ENCODE data around the gene SP110.

Gene SP110

DNA sequence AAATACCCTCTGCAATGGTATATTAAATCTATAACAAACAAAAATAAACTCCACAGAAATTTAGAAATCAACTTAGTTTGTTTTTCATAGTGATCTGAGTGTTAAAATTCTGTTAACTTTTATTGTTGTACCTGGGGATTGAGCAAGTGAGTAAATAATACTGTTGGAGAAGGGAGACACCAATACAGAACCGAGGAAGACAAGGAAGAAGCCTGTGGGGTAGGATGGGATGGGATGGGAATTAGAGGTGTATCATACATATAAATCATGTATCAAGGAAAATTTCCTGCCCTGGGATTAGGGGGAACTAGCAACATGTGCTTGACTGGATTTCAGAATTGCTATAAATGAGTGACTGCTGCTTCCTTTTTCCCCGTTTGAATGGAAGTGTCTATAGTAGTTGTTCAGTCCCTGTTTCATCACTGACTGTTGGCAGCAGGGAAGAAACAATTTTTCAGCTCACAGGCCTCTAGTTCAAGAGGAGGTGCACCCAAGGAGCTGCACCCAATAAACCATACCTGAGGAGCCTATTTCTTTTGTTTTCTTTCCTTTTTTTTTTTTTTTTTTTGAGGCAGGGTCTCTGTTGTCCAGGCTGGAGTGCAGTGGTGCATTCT lies 53.1 kb downstream of the SP110 start:
- DNase-seq, result no peak

DNA sequence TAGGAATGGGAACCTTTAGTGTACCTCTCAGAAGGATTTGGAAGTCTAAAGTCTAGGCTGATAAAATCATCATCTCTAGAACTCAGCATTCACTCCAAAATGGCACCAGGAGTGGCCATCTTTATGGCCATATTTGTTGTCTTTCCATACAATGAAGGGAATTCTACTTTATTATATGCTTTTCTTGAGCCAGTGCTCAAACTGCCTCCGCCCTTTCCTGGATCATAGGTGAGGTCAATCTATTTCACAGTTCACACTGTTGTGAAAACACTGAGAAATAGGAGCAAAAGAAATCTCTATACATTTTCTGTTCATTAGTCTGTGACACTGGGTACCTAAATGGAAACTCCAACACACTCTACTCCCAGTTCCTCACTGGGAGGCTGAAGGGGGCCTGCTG lies 55.6 kb downstream of the SP110 start:
- no peak for DNase-seq

DNA sequence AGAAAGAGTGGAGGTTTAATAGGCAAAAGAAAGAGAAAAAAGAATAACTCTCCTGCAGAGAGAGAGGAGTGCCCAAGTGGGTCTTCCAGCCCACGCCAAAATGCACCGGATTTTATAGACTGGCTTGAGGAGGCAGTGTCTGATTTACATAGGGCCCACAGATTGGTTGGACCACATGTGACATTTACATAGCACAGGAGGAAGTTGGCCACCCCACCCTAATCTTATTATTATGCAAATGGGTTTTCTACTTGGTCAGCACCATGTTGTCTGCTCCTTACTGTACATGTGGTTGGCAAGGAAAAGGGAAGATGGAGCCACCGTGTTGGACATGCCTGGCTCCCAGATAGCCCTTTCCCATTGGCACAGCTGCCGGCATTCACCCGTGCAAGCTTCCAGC lies 56.8 kb downstream of the SP110 start:
- DNase-seq, result no peak

DNA sequence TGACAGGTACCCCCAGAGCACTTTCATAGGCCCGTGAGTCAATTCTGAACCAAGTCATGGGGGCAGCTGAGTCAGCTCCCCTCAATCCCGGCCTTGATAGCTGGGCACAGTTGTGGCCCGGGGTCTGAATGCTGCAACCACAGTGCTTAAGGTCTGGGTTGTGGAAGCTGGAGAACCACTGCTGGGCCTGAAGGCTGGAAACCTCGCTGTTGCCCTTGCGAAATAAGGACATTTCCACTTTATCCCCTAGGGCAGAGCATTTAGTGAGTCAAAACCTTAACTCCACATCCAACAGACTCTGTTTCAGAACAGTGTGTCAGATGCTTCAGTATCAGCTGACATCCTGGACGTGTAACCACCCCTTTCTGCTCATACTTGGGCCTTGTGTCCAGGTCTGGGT lies 58.6 kb downstream of the SP110 start:
- DNase-seq, result no peak

DNA sequence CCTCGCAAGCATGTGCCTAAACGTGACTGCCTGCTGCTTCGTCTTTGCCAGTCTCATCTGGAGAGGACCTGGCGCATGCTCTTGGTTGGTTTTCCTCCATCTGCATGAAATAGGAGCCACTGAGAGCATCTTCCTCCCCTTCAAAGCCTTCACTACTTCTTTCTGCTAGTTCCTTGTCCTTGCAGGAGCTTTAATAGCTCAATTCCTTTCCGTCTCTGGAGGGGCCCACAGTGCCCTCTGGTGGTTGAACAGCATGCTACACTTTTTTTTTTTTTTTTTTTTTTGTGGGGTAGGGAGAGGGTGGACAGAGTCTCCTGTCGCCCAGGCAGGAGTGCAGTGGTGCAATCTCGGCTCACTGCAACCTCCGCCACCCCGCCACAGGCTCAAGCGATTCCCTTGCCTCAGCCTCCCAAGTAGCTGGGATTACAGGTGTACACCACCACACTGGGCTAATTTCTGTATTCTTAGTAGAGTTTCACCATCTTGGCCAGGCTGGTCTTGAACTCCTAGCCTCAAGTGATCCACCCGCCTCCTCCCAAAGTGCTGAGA lies 59.6 kb downstream of the SP110 start:
- no peak for DNase-seq

DNA sequence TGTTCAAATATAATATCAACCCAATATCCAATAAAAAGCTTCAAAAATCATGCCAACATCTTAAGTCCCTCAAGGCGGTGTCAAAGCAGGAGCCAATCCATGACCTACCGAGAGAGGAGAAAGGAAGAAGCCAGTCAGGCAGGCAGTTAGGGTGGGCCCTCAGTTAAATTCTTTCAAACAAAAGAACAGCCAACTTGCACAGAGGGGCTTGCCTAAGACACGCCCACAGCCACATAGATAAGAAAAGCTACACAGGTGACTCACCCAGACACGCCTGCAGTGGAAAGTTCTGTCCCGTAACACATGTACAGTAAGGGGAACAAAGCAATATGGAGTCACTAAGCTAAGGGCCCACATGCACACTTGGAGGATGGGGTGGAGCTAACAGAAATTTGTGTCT lies 61.3 kb downstream of the SP110 start:
- DNase-seq, result no peak

DNA sequence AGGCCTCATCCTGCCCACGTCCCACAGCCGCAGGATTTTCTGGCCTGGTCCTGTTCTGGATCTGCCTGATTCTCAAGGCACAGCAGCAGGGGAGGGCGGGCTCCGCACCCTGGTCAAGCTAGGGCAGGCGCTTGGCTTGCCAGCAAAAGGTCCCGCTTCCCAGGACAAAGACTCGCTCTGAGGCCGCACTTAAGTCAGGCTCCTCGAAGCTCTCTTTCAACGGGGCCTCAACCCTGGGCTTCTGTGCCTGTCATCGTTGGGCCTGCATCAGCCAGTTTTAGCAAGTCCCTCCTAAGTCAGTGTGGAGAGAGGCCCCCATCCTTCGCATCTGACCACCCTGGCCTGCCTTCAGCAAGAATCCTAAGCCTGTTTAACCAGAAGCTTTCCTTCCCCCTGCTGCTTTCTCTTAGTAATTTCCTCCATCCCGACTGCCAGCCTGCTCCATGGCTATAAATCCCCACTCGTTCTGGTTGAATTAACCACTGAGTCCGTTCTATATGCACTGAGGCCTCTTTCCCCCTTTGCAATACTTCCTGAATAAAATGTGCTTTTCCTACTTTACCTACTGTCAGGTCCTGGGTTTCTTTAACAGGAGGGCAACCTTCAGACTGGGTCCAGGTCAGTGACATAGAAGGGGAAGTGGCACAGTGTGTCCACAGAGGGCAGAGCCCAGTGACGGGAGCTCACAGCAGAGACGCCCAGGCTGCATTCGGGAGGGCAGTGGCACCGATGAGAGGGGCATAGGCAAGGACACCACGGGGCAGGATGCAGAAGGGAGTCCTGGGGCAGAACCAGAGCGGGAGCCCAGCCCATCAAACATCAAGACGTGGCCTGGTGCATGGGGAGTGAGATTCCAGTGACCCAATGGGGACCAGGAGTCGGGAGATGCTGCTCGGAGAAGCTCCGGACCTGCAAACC lies 62.7 kb downstream of the SP110 start:
- DNase-seq, result no peak

DNA sequence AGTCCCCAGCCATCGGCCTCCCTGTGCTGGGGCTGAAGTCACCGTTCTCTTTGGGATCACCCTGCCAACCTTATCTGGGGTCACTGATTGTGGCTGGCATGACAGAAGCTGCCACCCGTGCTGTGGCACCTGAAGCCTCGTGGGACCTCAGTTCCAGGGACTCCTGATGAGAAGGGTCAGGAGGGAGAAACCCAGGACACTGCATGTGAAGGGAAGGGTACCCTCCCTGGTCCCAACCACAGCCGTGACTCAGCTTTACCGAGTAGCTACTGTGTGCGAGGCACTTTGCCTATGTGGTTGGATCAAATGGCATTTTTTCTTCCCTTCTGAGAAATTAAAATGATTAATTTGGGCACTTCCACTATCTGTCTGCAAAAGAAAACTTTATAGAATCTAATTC lies 64.4 kb downstream of the SP110 start:
- no peak for DNase-seq

DNA sequence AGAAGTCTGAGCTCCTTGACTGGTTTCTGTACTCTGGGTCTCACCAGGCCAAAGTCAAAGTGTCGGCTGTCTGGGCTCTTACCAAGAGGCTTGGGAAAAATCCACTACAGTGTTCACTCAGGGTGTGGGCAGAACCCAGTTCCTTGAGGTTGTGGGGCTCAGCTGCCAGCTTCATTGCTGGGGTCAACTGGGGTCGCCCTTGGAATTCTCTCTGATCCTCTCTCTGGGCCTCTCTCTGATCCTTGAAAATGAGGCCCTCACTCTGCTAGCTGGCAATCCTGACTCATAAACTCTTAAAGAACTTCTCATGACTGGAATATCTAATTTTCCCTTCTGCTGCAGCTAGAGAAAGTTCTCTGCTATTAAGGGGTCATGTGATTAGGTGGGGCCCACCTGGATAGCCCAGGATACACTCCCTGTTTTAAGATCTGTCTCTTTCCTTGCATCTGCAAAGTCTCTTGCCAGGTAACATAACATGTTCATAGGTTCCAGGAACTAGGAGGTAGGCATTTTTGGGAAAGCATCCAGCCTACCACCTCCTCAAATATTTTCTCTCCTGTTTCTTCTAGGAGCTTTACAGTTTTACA lies 66.3 kb downstream of the SP110 start:
- no peak for DNase-seq

DNA sequence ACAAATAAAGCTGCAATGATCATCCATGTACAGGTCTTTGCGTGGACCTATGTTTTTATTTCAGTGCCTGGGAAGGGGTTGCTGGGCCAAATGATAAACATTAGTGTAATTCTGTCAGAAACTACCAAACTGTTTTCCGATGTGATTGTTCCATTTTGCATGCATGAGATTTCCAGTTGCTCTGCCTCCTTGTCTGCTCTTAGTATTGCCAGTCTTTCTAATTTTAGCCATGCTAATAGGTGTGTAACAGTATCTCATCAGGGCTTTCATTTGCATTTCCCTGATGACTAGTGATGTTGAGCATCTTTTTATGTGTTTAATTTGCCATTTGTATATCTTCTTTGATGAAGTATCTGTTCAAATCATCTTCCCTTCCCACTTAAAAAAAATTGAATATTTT lies 67.5 kb downstream of the SP110 start:
- no peak for DNase-seq

DNA sequence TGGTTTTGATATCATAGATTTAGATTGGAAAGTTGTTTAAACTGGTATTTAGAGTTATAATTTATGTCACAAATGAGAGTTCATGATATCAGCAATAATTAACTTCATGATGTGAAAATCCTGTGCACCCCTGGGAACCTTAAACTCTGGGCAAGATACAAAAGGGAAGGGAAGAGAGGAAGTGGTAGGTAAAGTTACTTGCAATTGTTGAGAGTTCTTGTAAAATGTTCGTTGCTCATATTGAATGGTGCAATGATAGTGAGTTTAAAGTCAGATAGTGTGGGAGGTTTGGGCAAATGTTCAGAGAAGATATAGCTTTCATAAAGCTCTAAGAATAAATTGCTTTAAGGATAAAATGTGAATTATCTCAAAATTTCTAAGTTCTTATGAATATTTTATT lies 75.4 kb downstream of the SP110 start:
- DNase-seq, result no peak

DNA sequence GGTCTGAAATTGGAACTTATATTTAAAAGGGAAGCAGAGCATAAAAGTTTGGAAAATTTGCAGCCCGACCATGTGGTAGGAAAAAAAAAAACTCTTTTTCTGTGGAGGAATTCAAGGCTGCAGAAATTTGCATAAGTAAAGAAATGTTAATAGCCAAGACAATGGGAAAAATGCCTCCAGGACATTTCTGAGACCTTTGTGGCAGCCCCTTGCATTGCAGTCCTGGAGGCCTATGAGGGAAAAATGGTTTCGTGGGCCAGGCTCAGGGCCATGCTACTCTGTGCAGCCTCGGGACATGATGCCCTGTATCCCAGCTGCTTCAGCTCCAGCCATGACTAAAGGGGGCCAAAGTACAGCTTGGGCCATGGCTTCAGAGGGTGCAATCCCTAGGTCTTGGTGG lies 79.1 kb downstream of the SP110 start:
- no peak for DNase-seq

DNA sequence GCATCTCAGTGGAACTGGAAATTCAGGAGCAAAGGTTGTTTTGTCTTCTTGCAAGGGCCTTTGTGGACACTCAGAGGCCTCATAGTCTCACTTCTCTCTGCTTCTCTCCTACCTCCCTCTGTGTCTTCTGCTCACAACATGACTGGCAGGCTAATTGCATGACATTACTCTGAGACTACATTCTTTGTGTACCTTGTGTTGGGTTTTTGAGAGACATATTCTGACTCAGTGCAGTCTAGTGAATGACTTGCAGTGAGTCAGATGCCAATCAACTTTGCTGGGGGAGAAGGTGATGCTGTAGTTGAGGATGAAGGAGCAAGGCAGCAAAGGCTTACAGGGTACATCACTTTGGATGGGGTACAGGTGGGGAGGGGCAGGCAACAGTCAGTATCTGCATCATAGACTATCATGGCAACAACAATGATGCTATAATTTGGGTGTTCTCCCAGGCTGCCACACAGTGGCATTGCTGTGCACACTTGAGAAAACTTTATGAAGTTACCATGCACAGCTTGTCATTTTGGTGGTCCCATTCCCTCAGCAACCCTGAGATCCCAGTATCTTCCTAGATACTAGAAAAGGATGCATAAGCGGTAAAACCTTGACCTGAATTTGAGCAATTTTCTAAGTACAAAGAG lies 81.8 kb downstream of the SP110 start:
- no peak for DNase-seq

DNA sequence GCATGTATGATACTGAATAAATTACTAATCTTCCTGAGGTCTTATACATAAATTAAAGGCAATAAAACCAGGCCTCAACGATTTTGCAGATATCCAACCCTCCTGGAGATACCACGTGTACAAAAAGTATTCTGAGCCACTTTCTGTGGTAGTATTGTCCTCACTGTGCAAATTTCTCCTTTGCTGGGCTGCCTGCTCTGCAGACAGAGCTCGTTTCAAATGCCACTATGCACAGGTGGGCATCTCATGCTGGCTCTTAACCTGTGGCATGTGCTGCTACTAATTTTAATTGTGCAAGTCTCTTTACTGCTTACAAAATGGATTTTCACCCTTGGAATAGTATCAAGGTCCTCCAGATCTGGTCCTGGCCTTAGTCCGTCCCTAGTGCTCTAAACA lies 84.7 kb downstream of the SP110 start:
- no peak for DNase-seq

DNA sequence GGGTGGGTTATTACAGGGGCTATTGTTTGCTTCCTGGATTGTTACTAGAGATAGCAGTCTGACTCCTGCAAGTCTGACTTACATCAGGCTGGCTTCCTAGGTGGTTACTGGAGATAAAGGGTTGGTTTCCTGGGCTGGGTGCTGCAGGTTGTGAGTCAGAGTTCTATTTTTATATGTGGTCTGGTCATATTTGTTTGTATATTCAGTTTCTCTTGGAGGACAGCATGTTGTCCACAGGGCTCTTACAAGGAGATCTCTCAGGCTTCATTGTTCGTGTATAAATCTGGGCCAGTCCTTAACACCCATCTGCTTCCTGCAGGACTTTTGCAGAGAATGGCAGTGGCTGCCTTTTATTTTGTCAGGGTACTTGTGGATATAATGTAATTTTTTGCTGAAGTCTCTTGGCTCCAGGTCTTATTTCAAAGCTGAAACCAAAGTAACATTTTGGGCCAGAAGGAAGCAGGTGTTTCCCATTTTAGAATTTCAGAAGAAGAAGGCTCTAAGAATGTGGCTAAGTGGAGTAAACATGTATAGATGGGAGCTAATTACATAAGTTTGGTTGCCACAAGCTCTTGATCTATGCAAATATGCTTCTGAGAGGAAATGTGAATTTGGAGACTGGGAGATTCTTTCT lies 85.2 kb downstream of the SP110 start:
- DNase-seq, result no peak

DNA sequence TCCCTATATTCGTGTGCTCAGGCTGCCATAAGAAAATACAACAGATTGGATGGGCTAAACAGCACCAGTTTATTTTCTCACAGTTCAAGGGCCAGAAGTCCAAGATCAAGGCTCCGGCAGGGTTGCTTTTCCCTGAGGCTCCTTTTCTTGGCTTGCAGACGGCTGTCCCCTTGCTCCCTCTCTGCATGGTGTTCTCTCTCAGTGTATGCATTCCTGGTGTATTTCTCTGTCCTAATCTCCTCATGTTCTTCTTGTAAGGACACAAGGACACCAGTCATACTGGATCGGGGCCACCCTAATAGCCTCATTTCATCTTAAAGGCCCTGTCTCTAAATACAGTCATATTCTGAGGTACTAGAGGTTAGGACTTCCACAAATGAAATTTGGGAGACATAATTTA lies 88.4 kb downstream of the SP110 start:
- DNase-seq, result no peak

DNA sequence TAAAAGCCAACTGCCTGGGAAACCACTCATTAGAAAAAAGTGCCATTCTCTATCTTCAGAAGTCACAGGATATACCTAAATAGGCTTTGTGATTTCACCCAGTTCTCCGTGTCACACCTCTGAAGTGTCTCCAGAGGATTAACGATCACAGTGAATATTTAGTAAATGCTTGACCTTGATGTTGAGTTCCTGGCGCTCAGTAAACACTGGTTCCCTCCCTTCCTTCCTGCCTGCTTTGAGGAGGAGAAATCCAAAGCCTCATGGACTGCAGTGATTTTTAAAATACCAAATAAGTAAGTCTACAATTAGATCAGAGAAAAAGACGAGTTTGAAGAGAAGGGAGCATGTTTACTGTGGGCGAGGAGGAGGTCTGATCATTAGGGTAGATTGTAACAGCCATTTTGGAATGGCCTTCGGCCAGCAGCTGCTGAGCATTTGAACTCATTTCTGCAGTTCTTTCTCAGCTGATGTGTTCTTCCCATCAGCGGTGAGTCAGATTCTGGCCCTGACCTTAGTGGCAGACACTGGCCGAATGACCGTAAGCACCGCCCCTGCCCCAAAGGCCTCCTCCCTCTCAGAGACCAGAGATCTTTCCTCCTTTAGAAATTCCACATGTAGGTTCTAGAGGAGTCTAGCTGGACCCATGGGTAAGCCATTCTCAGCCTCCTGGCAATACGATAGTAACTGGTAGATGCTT lies 89.0 kb downstream of the SP110 start:
- no peak for DNase-seq

DNA sequence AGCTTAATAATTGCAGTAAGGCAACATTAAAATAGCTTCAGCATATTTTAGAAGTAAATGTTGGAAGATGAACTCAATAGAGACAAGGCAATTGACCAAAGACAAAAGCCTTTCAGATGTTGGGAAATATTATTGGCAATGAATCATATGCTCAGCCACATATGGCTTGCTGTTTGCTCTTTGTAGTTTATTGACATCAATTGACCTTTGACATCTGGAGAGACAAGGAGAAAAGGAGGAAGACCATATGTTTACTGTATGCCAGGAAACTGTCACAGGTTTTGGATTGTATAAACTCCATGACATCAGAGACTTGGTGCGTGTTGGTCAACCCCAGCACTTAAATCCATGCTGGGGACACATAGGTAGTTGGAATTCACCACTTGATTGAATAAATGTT lies 90.4 kb downstream of the SP110 start:
- DNase-seq, result no peak

DNA sequence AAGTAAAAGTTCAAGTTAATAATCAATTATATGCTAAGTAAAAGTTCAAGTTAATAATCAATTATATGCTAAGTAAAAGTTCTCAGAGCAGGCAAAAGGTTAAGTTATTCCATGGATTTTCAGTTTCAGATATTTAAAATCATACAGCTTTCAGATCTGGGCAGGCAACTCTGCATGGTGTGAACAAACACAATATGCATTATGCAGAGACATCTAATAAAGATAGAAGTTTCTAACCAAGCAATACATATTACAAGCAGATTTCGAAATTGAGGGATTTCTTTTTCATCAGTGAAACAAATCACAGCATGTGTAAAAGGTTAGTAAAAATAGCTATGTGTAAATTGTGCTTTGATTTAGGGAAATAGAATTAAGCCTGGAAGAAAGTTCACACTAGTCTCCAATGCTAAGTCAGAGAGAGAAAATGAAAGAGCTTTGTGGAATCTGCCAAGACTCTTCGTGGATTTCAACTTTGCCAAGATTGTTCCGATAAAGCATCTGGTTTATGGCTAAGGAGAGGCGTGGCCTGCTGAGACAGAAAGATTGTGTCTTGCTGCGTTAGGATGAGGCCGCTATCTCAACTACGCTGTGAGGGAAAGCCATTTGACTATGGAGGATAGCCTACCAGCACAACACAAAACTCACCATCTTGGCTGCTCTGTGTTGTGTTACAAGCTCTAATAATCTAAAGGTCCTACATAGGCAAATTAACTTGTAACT lies 91.0 kb downstream of the SP110 start:
- DNase-seq, result no peak

DNA sequence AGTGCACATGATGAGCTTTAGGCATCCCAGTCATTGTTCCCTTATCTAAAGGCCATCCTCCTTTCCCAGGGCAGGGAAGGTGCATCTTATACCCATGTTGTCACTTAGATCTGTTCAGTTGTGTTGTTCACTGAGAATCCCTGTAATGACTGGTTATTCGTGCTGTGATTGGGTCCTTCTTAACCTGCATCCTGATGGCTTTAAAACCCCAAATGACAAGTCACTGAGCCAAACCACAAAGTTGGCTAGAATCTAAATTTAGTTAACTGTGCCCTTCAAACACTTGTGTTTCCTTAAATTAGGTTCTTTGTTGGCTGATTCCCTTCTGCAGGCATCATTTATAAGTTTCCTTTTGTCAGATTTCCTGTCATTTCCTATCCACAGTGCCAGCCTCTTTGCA lies 92.6 kb downstream of the SP110 start:
- no peak for DNase-seq

DNA sequence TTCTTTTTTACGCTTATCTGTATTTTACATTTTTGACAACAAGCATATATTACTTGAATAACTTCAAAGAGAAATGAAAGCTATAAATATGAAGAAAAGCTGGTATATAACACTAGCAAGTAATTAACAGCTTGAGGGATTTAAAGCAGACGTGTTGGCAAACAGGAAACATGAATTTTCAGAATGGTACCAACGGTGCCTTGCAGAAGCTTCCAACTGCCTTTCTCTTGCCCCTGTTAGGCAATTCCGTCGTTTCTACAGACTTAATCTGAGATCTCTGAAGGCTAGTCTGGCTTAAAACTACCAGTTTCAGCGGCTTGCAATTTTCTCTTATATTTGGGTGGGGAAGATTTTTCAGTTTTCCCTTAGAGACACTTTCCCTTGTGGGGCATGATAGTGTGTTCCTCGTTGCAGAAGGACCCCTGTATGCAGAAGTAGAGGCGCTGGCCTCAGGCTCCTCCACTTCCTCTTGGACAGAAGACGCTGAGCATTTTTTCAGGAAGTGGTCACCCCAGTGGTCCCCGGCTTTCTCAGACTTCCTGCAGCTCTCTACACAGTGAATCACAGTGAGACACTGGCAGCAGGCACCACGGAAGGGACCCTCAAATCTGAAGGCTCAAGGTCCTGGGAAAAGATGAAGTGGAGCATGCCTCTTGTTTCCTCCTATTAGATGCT lies 94.9 kb downstream of the SP110 start:
- DNase-seq, result peak; percentile 9
